GDM1 (cell line): ENCODE measurements around the gene KPNA6.
"Not testable (repeated sequence)": the region's sequence is repeated elsewhere in the genome, so short reads cannot be mapped to it uniquely, and the experiment has no call there.

Experiments
- DNase-seq: peaks from one replicate; lab custom pipeline; 2025; lab: John Stamatoyannopoulos, UW

Gene KPNA6

DNA sequence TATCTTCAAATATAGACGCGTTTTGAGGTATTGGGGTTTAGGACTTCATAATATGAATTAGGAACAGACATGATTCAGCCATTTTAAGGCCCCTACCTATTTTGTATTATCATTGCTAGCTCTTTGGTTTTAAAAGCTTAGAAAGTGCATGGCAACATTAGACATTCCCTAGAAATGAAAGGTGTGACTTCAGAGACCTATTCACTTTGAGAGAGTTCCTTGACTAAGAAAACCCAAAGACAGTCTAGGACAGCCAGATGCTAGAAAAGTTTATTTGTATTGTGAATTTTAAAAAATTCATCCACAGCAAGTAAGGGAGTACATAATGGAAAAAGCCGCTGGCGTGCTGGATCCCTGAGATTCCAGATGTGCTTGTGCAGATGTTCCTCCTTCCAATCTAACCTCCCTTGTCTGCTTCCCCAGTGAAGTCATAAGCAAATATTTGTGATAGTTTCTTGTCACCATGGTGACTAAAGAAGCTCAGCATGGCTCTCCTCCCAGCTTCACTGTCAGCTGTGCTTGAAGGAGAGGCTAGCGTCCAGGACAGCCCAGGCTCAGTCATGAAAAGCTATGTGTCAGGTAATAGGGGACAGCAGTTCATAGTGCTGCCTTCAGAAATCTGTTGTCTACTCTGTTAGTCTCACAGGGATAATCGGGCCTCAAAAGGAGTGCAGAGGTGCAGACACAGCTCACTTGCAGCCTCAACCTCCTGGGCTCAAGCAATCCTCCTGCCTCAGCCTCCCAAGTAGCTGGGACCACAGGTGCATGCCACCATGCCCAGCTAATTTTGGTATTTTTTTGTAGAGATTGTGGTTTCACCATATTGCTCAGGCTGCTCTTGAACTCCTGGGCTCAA, 34.8 kb downstream of the KPNA6 start:
- no peak for DNase-seq

DNA sequence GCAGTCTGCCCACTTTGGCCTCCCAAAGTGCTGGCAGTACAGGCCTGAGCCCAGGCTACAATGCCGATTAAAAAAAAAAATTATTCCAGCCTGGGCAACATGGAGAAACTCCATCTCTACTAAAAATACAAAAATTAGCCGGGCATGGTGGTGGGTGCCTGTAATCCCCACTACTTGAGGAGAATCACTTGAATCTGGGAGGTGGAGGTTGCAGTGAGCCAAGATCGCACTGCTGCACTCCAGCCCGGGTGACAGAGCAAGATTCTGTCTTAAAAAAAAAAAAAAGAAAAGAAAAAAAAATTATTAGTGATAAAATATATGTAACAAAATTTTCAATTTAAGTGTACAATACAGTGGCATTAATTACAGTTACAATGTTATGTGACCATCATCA, 35.4 kb downstream of the KPNA6 start:
- DNase-seq, result not testable (repeated sequence)

DNA sequence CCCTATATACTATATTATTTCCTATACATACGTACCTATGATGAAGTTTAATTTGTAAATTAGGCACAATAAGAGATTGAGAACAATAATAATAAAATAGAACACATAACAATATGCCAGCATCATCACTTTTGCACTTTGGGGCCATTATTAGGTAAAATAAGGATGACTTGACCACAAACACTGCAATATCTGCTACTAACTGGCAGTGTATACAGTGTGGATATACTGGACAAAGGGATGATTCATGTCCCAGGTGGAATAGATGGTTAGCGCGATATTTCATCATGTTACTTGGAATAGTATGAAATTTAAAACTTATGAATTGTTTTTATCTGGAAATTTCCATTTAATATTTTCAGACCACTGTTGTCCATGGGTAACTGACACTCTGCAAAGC, 36.2 kb downstream of the KPNA6 start:
- no peak for DNase-seq

DNA sequence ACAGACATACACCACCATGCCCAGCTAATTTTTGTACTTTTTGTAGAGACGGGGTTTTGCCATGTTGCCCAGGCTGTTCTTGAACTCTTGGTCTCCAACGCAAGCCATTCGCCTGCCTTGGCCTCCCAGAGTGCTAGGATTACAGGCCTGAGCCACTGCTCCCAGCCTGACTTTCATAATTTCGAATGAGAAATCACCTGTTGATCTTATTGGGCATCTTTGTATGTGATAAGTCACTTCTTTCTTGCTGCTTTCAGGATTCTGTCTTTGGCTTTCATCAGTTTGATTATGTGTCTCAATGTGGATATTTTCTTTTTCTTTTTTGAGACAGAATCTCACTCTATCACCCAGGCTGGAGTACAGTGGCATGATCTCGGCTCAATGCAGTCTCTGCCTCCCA, 39.9 kb downstream of the KPNA6 start:
- not testable (repeated sequence) for DNase-seq

DNA sequence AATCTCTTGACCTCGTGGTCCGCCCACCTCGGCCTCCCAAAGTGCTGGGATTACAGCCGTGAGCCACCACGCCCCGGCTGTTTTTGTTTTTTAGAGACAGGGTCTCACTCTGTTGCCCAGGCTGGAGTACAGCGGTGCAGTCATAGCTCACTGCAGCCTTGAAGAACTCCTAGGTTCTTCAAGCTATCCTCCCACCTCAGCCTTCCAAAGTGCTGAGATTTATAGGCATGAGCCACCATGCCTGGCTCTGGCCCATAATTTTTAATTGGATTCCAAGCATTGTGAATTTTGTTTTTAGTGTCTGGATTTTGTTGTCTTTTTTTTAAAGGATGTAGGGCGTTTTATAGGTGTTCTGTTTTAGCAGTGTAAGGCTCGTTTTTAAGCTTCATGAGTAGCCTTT, 43.0 kb downstream of the KPNA6 start:
- no peak for DNase-seq

DNA sequence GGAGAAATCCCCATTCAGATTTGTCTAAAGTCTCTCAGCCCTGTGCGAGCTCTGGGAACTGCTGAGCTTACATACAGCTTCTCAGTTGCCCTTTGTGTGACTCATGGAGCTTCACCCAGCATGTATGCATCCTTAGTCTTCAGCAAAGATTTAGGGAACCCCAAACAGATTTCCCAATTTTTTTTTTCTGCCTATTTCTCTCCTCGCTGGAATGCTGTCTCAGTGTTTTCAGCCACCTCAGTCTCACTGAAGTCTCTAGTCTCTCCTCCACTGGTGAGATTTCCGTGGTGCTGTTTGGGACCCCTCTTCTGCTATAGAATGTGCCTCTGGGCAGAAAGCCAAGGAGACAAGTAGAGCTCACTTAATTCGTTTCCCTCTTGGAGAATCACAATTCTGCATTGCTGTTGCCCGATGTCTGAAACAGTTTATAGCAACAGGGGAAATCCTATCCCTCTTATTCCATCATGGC, 43.5 kb downstream of the KPNA6 start:
- no peak for DNase-seq

DNA sequence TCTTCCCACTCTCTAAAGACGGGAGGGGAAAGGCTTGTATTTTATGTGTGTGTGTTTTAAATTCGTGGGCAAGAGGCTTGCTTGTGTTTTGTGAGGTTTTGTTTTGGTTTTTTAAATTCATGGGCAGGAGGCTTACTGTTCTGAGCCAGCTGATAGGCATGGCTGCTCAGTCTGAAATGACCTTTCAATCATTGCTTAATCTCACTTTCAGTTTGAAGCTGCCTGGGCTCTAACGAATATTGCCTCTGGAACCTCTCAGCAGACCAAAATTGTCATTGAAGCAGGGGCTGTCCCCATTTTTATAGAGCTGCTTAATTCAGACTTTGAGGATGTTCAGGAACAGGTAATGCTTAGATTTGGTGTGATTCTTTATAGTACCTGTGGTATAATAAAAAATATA, 51.3 kb downstream of the KPNA6 start:
- no peak for DNase-seq

DNA sequence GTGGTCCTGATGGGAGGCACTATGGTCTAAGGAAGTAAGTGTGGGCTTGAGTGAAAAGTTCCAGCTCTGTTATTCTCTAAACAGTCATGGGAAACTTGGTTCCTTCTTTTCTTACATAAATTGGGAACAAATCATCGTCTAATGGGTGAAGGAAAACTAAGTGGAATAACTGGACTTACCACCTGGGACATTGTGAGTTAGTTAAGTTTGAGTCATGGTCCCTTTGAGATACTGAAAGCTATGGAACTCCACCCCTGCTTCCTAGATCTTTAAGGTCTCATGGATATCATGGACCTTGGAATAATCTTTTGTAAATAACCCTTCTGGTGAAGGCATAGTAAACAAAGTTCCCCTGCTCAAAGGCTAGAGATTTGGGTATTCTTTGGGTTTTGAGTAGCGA, 55.5 kb downstream of the KPNA6 start:
- DNase-seq, result no peak

DNA sequence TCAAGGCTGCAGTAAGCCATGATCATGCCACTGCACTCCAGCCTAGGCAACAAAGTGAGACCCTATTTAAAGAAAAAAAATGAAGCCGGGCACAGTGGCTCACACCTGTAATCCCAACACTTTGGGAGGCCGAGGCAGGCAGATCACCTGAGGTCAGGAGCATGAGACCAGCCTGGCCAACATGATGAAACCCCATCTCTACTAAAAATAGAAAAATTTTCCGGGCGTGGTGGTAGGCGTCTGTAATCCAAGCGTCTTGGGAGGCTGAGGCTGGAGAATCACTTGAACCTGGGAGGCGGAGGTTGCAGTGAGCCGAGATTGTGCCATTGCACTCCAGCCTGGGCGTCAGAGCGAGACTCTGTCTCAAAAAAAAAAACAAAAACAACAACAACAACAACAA, 57.8 kb downstream of the KPNA6 start:
- not testable (repeated sequence) for DNase-seq

DNA sequence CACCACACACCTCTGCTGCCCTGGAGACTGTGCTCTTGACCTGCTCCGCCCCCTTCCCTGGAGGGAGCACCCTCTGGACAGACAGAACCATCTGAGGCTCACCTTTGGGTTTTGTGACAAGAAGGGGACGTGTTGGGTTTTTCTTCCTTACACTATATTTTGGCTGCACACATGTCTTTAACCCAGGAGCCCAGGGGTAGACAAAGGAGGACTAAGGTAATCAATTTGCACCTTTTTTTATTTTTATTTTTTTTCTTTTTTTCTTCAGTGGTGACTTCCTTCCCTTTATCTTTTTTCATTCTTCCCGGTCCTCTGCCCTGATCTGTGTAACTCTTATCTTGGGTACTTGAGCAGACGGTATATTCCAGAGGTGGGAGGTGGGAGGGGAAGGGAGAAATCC, 63.1 kb downstream of the KPNA6 start:
- no peak for DNase-seq

DNA sequence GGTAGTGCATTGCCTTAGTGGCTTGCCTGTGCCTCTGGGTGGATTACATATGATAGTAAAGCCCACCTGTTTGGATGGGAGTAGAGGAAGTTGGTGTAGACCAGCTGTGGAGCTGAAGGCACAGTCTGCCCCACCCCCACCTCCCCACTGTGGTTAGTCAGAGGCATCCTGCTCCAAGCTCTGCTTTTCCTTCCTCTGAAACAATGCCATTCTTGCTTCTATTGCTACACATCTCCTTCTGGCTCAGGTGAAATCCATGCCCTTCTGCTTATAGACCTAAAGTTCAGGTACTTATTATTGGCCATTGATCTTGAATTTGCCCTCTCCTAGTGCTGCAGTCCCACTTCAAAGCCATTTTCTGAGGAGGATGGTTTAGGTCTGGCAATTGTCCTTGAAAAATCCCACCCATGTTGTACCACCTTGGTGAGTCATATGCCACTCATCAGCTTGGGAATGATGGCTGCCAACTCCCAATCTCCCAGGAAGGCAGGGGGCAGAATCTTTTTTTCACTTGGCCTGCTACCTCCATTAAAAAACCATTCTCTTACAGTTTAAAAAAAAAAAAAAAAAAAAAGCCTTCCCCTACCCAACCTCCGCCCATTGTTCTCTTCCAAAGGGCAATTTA, 64.9 kb downstream of the KPNA6 start:
- DNase-seq, result peak; percentile 41

DNA sequence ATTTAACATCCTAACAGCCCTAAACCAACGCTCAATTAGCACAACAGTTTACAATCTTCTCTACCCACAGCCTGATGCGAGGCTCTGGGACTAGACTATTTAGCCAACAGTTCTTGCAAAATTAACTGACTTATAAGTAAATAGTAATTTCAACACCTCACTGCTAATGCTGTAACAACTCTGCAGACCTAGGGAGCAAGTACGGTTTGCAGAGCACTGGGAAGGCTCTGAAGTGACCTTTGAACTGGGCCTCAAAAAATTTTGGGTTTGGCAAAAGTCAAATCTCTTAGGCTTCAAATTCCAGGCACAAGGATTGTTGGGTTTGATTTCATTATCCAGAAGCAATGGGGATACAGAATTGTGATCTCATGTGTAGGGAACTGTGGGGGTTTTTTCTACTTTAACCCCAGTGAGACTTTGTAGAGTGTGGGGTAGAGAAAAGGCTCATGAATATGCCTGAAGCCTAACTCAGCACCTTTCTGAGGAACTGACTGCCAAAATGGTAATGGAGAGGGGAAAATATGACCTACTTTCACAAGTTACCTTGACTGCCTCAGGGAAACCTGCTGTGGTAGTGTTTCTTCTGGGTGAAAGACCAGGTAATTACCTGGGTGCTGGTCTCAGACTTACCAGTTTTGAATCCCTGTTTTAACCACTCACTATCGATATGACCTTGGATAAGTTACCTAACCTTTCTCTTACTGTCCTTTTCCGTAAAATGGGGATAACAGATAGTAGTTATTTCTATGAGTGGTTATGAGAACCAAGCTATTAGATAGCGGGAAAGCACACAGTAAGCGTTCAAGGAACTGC, 70.7 kb downstream of the KPNA6 start:
- DNase-seq, result no peak

DNA sequence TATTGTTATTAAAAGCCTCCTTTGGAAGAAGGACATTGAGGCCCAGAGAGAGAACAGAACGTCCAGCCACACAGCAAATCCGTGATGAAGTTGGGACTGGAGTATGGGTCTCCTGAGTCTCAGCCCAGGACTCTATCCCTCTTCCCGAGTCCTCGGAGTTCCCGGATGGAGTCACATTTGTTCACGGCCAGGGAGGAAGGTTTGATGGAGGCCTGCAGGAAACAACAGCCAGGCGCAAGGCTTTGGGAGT, 71.3 kb downstream of the KPNA6 start:
- DNase-seq, result no peak

DNA sequence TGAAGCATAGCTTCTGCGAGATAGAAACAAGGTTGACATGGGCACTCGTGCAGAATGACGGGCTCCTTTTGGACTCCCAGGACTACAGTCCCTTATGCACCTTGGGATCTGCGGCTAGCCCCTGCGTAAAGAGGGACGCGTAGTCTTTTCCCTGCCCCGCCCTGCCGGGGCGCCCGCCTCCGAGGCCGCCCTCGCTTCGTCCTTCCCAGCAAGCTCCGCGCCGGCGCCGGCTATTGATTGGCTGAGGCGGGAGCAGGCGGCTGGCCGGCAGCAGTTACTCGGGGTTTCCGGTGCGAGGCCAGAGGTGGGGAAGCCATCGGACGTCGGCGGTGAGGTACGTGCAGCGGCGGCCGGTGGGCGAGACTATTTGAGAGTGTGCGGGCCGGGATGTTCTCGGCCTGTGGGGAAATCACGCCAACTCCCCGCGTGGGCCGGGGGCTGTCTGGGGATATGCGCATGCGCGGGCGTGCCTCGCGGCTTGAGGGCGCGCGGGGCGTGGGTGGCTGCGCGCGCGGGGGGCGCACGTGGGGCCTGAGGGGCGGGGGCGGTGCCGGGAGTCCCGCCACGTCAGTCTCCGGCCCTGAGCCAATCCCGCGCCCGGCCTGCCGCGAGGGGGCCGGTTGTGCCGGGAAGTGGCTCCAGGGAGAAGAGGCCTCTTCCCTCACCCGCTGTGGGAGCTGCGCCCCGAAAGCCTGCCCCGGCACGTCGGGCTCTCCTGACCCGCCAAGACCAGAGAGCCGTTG, 71.8 kb downstream of the KPNA6 start, which contains the start of gene TXLNA:
Gene TXLNA (plus strand): TSS at position 233 of the 743 bp plus-strand sequence. CDS start 671 bp downstream, outside the sequence.
- peak; percentile 91 for DNase-seq

DNA sequence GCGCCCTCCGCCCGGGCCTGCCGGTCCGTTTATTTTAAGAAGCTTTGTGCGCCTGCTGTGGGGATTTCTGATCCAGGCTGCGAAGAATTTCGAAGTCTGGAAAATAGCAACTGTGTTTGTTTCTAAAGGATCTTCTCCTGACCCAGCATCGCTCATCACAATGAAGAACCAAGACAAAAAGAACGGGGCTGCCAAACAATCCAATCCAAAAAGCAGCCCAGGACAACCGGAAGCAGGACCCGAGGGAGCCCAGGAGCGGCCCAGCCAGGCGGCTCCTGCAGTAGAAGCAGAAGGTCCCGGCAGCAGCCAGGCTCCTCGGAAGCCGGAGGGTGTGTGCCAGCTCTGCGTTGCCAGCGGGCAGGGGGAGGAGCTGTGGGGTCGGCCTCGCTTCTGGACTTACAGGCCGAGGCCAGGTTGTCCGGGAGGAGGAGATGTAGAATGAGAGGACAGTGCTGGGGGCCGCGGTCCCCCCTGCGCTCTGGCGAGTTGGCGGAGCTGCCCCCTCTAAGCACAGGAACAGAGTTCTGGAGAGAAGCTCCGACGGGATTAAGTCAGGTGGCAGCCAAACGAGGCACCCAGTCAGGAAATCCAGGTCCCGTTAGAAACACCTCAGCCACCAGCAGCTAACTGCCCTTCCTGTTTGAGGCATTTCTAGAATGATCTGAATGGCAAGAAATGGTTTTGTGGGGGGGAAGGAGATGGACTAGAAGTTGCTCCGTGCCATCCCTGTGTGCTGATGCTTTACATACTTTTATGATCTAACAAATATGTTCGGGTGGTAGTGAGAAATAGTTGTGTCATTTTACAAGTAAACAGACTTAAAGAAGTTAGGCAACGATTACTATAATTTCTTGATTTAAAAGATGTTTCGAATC, 72.6 kb downstream of the KPNA6 start:
- DNase-seq, result no peak

DNA sequence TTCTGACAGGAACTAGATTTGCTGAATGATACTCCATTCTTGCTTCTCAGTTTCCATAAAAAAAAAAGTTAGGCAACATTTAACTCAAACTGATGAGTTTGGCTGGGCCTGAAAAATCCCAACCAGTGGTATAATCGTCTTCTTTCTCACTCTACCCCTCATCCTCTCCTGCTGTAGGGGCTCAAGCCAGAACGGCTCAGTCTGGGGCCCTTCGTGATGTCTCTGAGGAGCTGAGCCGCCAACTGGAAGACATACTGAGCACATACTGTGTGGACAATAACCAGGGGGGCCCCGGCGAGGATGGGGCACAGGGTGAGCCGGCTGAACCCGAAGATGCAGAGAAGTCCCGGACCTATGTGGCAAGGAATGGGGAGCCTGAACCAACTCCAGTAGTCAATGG, 73.2 kb downstream of the KPNA6 start:
- no peak for DNase-seq

DNA sequence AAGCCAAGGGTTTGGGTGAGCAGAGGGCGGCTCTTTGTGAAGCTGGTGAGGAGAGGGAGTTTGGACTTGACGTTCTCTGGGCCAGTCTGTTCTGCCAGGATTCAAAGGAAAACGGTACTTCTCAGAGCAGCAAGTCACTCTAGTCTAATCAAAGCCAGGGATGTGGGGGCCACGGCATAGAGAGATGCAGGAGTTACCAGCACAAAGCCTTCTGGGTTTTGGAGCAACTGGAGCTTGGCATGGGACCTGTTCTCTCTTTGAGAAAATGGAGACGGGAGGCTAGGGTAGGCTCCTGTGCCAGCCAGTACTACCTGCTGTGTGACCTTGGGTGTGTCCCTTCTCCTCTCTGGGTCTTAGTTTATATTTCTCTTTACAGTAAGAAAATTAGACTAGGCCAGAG, 73.7 kb downstream of the KPNA6 start:
- DNase-seq, result no peak

DNA sequence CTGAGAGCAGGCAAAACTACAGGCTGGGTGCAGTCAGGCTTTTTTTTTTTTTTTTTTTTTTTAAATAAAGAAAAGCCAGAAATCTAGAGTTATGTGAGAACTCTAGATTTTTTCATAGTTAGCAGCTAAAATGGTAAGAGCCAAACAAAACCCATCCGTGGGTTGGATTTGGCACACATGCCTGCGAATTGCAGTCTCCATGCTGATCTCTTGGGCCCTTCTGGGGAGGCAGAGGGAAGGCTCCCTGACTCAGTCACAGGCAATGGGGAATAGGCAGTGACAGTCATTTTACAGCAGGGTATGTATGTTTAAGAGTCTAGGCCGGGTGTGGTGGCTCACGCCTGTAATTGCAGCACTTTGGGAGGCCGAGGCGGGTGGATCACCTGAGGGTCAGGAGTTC, 74.2 kb downstream of the KPNA6 start:
- no peak for DNase-seq

DNA sequence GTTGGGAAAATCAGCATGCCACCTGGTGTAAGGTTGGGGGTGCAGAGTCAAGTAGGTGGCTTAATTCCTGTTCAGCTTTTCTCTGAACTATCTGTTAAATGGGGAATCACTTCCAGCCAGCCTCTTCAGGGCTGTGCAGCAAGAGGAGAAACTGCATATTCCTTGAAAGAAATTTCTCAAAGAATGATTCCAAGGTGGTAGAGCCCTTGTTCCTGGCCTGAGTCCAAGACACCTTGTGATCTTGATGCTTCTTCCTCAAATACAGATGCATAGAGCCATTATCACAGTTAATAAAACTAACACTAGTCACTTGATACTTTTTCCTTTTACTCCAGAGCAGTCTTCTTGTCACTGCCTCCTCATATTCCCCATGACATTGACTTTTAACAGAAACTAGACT, 76.8 kb downstream of the KPNA6 start:
- no peak for DNase-seq

DNA sequence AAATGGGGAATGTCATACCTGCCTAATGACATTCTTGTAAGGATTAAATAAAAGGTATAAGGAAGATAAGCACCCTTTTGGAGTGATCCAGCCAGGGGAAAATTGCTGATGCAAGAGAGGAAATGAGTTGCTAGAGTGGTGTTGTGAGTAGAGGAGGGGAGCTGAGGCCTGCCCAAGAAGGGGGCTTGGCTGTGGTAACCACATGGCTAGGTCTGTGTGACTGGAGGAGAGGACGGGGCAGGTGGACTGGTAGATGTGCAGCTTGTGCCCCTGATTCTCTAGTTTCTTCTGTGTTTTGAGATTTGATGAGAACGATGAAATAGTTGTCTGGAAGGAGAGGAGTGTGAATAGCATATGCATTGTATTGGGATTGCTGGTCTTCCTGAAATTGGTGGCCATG, 78.2 kb downstream of the KPNA6 start:
- no peak for DNase-seq

DNA sequence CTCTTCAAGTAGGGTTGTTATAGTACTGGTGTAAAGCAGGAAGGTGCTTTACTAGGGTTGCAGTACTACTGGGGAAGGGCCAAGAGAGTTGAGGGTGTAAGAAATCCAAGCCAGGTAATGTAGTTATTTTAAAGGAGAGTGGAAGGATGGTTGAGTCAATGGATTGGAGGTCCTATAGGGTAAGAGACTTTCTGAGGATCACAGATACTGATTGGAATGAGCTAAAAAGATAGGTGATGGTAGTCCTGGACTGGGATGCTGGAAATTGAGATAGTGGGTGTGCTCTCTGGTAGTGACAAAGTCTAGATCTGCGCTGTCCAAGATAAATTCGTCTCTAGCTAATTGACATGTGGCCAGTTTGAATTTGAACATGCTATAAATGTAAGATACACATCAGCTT, 78.6 kb downstream of the KPNA6 start:
- no peak for DNase-seq
